NCI-H1694 (cell line): ENCODE results near the gene BCDIN3D.
"Not testable (repeated sequence)": the region's sequence is repeated elsewhere in the genome, so short reads cannot be mapped to it uniquely, and the experiment has no call there.

Experiments used
- DNase-seq: peaks from one replicate; lab custom pipeline; 2025; lab: John Stamatoyannopoulos, UW

Gene BCDIN3D

GRCh38 chr12:49842519-49843352 is at the start of gene BCDIN3D:
BCDIN3D (minus strand) TSS chr12:49843106; CDS start chr12:49843087, 19 bp downstream.
- DNase-seq = peak; percentile 79

- no peak for DNase-seq
These were observed 49.3 kb upstream of the BCDIN3D start for GRCh38 chr12:49892084-49892731.

- no peak for DNase-seq
These were observed 48.6 kb upstream of the BCDIN3D start for GRCh38 chr12:49891476-49891875.

GRCh38 chr12:49891012-49891411 is 48.1 kb upstream of the BCDIN3D start:
- no peak for DNase-seq

GRCh38 chr12:49890096-49890461 is 47.2 kb upstream of the BCDIN3D start:
- no peak for DNase-seq

- DNase-seq = no peak
These were observed 46.6 kb upstream of the BCDIN3D start for GRCh38 chr12:49889361-49890095.

GRCh38 chr12:49888461-49889151 is 45.7 kb upstream of the BCDIN3D start:
- no peak for DNase-seq

GRCh38 chr12:49887536-49888401 is 44.9 kb upstream of the BCDIN3D start:
- no peak for DNase-seq

- no peak for DNase-seq
These were observed 44.2 kb upstream of the BCDIN3D start for GRCh38 chr12:49887091-49887490.

- DNase-seq = no peak
These were observed 43.0 kb upstream of the BCDIN3D start for GRCh38 chr12:49885663-49886461.

- no peak for DNase-seq
These were observed 42.2 kb upstream of the BCDIN3D start for GRCh38 chr12:49885118-49885517.

- DNase-seq = no peak
These were observed 40.1 kb upstream of the BCDIN3D start for GRCh38 chr12:49882851-49883464.

GRCh38 chr12:49882248-49882850 is 39.4 kb upstream of the BCDIN3D start:
- DNase-seq = no peak

- DNase-seq = no peak
These were observed 38.7 kb upstream of the BCDIN3D start for GRCh38 chr12:49881415-49882247.

GRCh38 chr12:49880756-49881414 is 38.0 kb upstream of the BCDIN3D start:
- DNase-seq = no peak

GRCh38 chr12:49879065-49879464 is 36.2 kb upstream of the BCDIN3D start:
- DNase-seq = not testable (repeated sequence)

- DNase-seq = no peak
These were observed 35.1 kb upstream of the BCDIN3D start for GRCh38 chr12:49878021-49878420.

GRCh38 chr12:49877066-49877465 is 34.2 kb upstream of the BCDIN3D start:
- no peak for DNase-seq
